IPS-18a (cell line): Measurements from ENCODE around the gene ZNF831.

Source experiments
- H3K27ac ChIP-seq: one replicate; pipeline ENCODE4 v1.5.1; 2013; ENCODE audit warnings: low read length
- H3K27me3 ChIP-seq: one replicate; pipeline ENCODE4 v1.6.1; 2013; ENCODE audit warnings: mild to moderate bottlenecking, low read length; ENCODE audit not compliant: control insufficient read depth, insufficient read depth
- H3K36me3 ChIP-seq: one replicate; pipeline ENCODE4 v1.6.1; 2013; ENCODE audit warnings: low read depth, low read length; ENCODE audit not compliant: control insufficient read depth
- H3K4me1 ChIP-seq: one replicate; pipeline ENCODE4 v1.6.1; 2013; ENCODE audit warnings: low read depth, low read length; ENCODE audit not compliant: control insufficient read depth
- H3K4me3 ChIP-seq: one replicate; pipeline ENCODE4 v1.5.1; 2013; ENCODE audit warnings: low read length
- H3K9ac ChIP-seq: one replicate; pipeline ENCODE4 v1.6.1; 2013; ENCODE audit warnings: mild to moderate bottlenecking, low read length, moderate library complexity
- H3K9me3 ChIP-seq: one replicate; pipeline ENCODE4 v1.6.1; 2013; ENCODE audit warnings: low read depth, low read length; ENCODE audit not compliant: control insufficient read depth

Gene ZNF831

DNA sequence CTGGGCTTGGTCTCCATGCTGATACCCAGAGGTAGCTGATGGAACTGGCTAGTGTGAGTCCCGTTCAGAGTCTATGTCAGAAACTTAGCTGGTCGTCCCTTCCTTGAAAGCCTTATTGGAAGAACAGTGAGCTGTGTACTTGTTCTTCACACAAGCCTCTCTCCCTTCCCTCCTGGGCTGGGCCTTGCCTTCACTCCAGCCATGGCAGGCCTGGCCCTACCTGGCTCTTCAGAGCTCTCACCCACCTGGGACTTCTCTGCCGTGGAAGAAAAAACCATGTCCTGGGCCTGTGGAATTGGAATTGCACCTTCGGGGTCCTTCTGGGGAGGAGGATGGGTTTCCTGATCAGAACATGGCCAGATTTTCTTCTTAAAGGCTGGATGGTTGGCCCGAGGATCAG lies 20.3 kb upstream of the ZNF831 start:
- H3K4me1 ChIP-seq = no peaks in the 10 kb centered on the region
- no peaks in the 10 kb centered on the region for H3K27me3 ChIP-seq
- no peak overlapping the region for H3K27ac ChIP-seq
- H3K9me3 ChIP-seq = no peaks in the 10 kb centered on the region
- H3K36me3 ChIP-seq = no peaks in the 10 kb centered on the region
- no peak overlapping the region for H3K9ac ChIP-seq
- no peak overlapping the region for H3K4me3 ChIP-seq

DNA sequence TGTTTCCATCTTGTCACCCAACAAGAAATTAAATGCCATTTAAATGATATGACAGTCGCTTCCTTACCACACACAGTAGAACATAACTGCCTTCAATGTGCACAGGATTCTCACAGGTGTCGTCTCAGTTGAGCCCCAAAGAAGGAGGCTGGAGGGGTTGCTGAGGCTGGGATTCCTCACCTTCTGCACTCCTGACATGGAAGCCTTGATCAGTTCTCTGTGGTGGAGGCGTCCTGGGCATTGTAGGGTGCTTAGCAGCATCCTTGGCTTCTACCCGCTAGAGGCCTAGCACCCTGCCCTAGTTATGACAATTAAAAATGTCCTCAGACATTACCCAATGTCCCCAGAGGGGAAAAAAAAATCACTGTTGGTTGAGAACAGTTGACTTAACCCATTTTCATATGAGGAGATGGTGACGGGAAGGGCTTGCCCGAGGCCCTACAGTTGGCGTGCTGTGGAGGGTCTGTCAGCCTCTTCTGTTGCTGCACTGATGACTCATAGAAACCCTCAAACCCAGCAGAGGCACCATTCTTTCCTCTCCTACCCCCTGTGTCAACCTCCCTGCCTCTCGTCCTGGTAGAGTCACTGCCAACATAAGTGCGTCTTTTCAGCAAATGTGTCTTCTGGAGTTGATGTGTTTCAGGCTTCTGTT lies 19.3 kb upstream of the ZNF831 start:
- no peak overlapping the region for H3K9ac ChIP-seq
- H3K4me1 ChIP-seq = no peaks in the 10 kb centered on the region
- H3K36me3 ChIP-seq = no peaks in the 10 kb centered on the region
- H3K27me3 ChIP-seq = no peaks in the 10 kb centered on the region
- H3K27ac ChIP-seq = no peak overlapping the region
- H3K4me3 ChIP-seq = no peak overlapping the region
- no peaks in the 10 kb centered on the region for H3K9me3 ChIP-seq

DNA sequence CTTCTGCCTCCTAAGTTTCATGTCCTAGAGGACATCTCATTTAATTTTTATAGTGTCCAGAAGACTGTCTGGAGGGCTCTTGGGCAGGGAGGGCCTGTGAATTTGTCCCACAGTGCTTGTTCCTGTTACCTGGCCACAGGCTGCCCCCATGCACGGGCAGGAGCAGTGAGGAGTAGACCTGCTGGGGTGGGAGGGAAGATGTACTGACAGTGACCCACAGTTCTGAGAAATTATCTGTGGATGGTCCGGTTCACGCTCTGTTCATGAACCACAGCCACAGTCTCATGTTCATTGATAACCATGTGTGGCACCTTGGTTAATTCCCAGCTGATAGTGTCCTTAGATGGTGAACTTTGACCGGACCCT lies 18.8 kb upstream of the ZNF831 start:
- Histone ChIP-seq H3K4me1 (no peaks in the 10 kb centered on the region), H3K27ac (no peak overlapping the region), H3K9me3 (no peaks in the 10 kb centered on the region), H3K36me3 (no peaks in the 10 kb centered on the region), H3K27me3 (no peaks in the 10 kb centered on the region), H3K9ac (no peak overlapping the region), H3K4me3 (no peak overlapping the region)

DNA sequence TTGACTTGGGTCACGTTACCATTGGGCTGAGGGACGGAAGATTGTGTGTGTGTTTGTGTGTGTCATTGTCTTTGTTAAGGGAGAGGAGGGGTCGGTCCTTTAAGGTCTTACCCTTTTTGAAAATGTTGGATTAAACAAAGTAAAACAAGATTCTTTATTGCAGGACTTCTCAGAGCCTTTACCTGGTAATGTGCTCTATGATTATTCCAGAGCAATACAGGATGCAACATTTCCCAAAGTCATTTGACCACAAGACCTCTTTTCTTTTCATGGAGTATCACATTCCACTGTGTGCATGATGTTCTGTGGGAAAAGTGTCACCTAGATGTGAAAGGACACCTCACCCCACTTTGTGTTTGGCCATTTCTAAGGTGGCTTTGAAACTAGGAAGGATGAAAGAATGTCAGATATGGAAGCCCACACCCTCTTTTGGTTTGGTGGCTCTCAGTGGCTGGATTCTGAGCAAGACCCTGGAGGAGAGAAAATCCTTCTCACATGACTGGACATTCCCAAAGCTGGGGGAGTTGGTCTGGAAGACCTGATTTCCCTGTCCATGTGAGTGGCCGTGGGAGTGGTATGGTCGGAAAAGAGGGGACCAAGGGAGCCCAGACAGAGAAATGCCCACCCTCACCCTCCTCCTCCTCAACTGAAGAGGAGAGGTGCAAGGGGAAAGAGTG lies 18.2 kb upstream of the ZNF831 start:
- Histone ChIP-seq H3K4me1 (no peaks in the 10 kb centered on the region), H3K27me3 (no peaks in the 10 kb centered on the region), H3K36me3 (no peaks in the 10 kb centered on the region), H3K27ac (no peak overlapping the region), H3K4me3 (no peak overlapping the region), H3K9me3 (no peaks in the 10 kb centered on the region), H3K9ac (no peak overlapping the region)

DNA sequence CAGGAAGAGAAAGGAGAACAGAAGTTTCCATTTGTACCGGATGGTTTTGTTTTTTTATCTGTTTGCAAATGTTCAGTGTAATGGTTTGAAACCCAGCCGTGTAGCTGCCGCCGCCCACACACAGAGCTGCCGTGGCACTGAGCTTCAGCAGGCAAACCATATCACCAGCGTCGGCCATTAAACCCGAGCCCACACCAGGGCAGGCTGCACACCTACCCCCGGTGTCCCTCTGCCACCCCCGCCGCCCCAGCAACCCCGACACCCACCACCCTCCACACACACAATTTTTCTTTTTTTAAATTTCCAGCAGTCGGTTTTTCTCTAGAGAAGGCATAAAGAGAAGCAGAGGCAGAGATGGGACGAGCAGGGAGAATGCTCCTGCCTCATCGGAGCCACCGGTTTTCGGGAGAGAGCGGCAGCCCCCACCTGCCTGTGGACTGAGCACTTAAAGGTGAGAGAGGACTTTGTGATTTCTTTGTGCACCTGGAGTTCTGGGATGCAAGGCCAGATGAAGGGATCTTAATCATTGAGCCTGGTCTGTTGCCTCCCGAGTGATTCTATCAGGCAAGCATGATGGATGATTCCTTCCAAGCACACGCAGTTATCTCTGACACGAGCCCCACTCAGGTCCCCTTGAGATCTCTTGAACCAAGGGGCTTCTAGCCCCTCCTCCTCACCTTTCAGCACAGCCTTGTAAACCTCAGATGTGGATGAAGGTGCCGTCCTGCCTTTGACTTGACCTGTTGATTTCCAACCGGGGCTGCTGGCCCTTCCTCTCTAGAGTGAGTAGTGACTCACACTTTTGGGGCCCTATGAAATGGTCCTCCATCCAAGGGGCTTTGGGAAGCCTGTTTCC lies 17.5 kb upstream of the ZNF831 start:
- Histone ChIP-seq H3K4me1 (no peaks in the 10 kb centered on the region), H3K27ac (no peak overlapping the region), H3K27me3 (no peaks in the 10 kb centered on the region), H3K9ac (no peak overlapping the region), H3K9me3 (no peaks in the 10 kb centered on the region), H3K36me3 (no peaks in the 10 kb centered on the region), H3K4me3 (no peak overlapping the region)

DNA sequence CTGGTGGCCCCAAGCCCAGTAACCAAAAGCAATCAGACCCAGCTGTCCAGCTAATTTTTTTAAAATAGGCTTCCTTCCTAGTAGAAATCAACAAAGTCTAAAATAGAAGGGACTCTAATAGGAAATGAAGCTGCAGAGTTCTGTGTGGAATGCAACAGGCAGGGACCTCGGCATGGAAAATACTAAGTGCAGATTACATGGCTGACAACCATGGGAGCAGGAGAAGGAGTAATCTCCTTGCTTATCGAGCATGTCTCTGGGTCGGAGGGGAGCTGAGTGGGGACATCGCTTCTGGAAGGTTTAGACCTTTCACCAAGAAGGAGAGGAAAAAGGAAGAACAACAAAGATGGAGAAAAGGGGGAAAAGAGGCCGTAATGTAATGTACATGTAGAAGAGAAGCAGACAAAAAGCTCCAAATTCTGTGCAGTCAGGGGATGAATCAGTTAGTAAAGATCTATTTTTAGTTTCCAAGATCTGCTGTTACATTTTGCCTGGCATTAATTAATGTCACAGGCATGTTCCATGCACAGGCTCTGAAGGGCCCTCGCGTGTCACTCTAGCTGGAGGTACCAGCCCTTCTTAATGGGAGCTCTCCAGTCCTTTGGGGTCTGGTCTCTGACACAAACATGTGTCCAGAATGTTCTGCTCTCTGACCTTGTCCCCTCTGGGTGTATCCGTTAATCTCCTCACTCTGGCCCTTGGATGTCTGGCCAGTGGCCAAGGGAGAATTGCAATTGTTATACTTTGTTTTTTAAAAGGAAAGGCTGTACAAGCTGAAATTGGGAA lies 16.6 kb upstream of the ZNF831 start:
- H3K4me3 ChIP-seq = no peak overlapping the region
- no peaks in the 10 kb centered on the region for H3K36me3 ChIP-seq
- H3K27ac ChIP-seq = no peak overlapping the region
- H3K4me1 ChIP-seq = no peaks in the 10 kb centered on the region
- no peak overlapping the region for H3K9ac ChIP-seq
- H3K9me3 ChIP-seq = no peaks in the 10 kb centered on the region
- no peaks in the 10 kb centered on the region for H3K27me3 ChIP-seq

DNA sequence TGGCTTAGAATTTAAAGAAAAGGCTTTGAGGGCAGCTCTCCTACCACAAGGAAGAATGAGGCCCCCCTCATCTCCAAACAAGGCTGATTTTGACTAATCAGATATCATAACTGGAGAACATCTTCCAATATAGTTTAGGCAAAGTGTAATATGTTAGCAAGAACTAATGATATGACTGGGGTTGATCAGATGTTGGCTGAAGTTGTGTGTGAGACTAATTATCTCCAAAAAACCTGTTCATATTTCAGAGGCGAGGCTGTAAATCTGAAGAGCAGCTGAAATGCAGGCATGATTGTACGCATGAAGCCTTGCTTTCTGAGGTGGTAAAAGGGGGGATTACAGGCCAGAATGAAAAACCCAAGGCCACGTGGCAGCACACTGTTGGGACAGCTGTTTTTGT lies 16.0 kb upstream of the ZNF831 start:
- no peaks in the 10 kb centered on the region for H3K9me3 ChIP-seq
- H3K4me3 ChIP-seq = no peak overlapping the region
- H3K4me1 ChIP-seq = no peaks in the 10 kb centered on the region
- H3K27ac ChIP-seq = no peak overlapping the region
- H3K36me3 ChIP-seq = no peaks in the 10 kb centered on the region
- H3K27me3 ChIP-seq = no peaks in the 10 kb centered on the region
- no peak overlapping the region for H3K9ac ChIP-seq

DNA sequence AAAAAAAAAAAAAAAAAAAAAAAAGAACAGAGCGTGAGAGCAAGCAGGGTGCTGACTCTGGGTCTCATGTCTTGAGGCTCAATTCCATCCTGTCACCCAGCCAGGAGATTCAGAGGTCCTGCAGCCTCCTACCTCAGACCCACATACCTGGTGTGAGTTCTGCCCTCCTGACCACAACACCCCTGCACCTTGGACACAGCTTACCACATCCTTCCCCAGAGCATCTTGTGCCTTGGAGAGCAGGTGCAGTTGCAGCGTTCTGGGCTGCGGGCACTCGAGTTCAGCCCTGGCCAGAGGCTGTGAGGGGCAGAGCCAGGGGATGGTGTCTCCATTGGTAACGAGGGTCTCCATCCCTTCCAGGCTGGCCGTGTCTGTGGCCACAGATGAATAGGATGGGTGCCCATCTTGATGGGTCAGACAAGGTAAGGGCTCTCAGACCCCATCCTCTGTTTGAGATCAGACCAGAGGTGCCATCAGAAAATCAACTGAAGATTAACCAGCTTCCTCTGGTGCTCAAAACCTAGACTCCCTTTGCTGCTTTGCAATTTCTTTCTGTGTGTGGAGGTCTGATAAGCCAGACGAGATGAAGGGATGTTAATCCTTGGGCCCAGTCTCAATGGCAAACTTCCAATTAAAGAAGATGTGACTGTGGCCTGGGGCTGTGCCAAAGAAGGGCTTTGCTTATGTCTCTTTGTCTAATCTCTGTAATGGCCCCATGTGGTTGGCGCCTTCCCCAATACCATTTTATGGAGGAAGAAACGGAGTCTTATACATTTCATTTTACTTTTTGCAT lies 14.7 kb upstream of the ZNF831 start:
- Histone ChIP-seq H3K27me3 (no peaks in the 10 kb centered on the region), H3K9me3 (no peaks in the 10 kb centered on the region), H3K4me3 (no peak overlapping the region), H3K4me1 (no peaks in the 10 kb centered on the region), H3K36me3 (no peaks in the 10 kb centered on the region), H3K9ac (no peak overlapping the region), H3K27ac (no peak overlapping the region)

DNA sequence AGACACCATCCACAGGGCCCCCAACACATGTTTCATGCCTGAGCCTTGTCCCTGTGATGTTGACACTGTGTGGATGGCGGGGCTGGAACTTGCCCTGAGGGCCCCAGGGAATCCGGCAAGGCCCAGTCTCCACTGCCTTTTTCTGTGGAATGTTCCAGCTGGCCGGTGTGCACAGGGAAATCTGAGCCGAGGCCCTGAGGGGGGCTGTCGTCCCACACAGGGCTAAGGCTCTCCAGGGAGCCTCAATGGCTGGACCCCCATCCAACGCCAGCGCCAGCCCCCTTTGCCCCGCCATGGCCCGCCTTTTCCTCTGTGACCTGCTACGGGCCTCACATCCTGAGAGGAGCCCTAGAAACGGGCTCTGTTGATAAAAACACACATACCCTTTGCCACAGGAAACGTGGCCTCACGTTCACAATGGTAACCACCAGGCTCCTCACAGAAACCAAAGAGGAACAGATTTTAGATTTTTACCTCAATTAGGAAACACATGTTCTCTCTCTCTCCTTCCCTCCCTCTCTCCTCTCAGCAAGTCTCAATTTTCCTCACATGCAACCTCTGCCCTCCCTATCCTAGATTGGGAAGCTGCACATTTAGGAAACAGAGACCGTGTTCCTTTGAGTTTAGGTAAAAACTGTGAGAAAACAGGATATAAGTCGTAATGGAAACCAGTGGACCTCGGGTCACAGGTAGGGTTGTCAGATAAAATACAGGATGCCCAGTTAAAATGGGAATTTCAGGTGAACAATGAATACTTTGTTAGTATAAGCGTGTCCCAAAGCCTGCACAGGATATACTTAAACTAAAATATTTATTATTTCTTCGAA lies 13.7 kb upstream of the ZNF831 start:
- H3K27me3 ChIP-seq = no peaks in the 10 kb centered on the region

DNA sequence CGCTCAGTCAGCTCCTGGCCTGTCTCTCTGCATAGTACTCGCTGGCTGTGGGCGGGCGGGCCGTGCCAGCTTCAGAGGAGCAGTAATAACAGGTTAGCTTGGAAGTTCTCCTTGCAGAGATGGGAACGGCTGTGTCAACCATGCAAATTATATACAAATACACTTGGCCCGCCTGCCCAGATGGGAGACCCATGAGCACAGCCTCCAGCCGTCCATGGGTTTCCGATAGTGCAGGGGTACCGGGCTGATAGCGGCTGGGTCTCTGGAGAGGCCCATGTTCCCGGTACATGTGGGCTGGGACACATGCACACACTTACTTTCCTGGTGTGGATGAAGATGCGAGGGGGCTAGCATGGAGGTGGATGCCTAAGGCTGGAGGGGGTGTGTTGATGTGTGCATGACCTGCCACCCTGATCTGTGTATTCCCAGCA lies 12.8 kb upstream of the ZNF831 start:
- Histone ChIP-seq H3K4me3 (no peak overlapping the region), H3K4me1 (no peaks in the 10 kb centered on the region), H3K9ac (no peak overlapping the region), H3K36me3 (no peaks in the 10 kb centered on the region), H3K27ac (no peak overlapping the region), H3K27me3 (no peaks in the 10 kb centered on the region), H3K9me3 (no peaks in the 10 kb centered on the region)

More for the DNA sequence above, 13.7 kb upstream of the ZNF831 start:
- H3K4me1 ChIP-seq = no peaks in the 10 kb centered on the region
- no peak overlapping the region for H3K9ac ChIP-seq
- no peak overlapping the region for H3K27ac ChIP-seq
- no peak overlapping the region for H3K4me3 ChIP-seq
- no peaks in the 10 kb centered on the region for H3K36me3 ChIP-seq
- H3K9me3 ChIP-seq = no peaks in the 10 kb centered on the region
